PFSK-1 (cell line): ENCODE data around the gene DIP2C.

Experiments used
- FOXP2 ChIP-seq: optimal IDR thresholded peaks from 2 replicates; pipeline ENCODE3; 2011; ENCODE audit warnings: borderline replicate concordance, control low read depth, inconsistent platforms; ENCODE audit not compliant: insufficient read depth; ENCODE audit errors: extremely low read length, extremely low read depth
- POLR2AphosphoS5 ChIP-seq: IDR thresholded peaks from 2 replicates; pipeline ENCODE4 v1.6.1; 2012; ENCODE audit warnings: low read depth, mild to moderate bottlenecking, control low read depth, low read length, moderate library complexity
- SIN3A ChIP-seq: IDR thresholded peaks from 2 replicates; pipeline ENCODE4 v1.6.1; 2012; ENCODE audit warnings: mild to moderate bottlenecking, low read length, moderate library complexity, borderline replicate concordance; ENCODE audit not compliant: insufficient read depth
- TAF1 ChIP-seq: IDR thresholded peaks from 2 replicates; pipeline ENCODE4 v1.6.1; 2012; ENCODE audit warnings: low read length, control low read depth, borderline replicate concordance; ENCODE audit not compliant: insufficient read depth
- TF ChIP-seq, protein P1 (sequence below), 2 experiments: IDR thresholded peaks; 2 replicates each; pipeline versions ENCODE4 v1.6.1 to v1.8.0; 2011 to 2012; ENCODE audit warnings: low read depth in 2 of 2, low read length in 2 of 2, control low read depth in 1 of 2, inconsistent platforms in 1 of 2, mild to moderate bottlenecking in 1 of 2, moderate library complexity in 1 of 2; ENCODE audit not compliant: insufficient read depth in 1 of 2

DIP2C gene

DNA sequence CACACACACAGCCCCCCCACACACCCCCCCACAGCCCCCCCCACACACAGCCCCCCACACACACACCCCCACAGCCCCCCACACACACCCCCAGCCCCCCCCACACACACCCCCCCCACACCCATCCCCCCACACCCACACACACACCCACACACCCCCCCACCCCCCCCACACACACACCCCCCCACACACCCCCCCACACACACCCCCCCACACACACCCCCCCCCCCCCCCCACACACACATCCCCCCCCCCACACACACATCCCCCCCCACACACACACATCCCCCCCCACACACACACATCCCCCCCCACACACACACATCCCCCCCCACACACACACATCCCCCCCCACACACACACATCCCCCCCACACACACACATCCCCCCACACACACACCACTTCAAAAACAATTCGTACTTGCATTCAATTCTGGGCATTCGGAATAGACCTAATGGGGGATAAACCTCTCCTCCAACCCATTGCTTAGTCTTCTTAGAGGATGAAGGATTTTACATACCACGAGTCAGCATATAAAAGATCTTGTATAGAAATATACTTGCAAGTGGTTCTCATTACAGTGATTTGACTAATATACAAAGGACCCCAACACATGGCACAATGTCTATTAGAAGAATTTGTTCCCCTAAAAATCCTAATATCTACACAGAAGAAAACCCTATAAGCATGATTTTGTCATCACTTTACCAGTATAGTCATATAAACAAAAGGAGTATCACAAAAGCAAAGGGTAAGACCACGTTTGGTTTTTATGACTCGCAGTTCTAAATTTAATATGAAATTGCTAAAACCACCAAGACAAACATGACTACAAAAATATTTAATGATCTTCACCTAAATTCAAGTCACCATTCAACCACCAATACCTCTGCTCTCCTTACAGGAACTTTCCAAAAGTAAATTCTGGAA lies 80.9 kb downstream of the DIP2C start:
- TF ChIP-seq POLR2AphosphoS5 (no peak), SIN3A (no peak), TAF1 (no peak), FOXP2 (no peak)
- TF ChIP-seq, protein P1, sequence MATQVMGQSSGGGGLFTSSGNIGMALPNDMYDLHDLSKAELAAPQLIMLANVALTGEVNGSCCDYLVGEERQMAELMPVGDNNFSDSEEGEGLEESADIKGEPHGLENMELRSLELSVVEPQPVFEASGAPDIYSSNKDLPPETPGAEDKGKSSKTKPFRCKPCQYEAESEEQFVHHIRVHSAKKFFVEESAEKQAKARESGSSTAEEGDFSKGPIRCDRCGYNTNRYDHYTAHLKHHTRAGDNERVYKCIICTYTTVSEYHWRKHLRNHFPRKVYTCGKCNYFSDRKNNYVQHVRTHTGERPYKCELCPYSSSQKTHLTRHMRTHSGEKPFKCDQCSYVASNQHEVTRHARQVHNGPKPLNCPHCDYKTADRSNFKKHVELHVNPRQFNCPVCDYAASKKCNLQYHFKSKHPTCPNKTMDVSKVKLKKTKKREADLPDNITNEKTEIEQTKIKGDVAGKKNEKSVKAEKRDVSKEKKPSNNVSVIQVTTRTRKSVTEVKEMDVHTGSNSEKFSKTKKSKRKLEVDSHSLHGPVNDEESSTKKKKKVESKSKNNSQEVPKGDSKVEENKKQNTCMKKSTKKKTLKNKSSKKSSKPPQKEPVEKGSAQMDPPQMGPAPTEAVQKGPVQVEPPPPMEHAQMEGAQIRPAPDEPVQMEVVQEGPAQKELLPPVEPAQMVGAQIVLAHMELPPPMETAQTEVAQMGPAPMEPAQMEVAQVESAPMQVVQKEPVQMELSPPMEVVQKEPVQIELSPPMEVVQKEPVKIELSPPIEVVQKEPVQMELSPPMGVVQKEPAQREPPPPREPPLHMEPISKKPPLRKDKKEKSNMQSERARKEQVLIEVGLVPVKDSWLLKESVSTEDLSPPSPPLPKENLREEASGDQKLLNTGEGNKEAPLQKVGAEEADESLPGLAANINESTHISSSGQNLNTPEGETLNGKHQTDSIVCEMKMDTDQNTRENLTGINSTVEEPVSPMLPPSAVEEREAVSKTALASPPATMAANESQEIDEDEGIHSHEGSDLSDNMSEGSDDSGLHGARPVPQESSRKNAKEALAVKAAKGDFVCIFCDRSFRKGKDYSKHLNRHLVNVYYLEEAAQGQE (IDR thresholded peaks at IDR 0.05; ENCODE audit: insufficient read depth in 1 of 2, low read depth in 2 of 2, low read length in 2 of 2): no peak

DNA sequence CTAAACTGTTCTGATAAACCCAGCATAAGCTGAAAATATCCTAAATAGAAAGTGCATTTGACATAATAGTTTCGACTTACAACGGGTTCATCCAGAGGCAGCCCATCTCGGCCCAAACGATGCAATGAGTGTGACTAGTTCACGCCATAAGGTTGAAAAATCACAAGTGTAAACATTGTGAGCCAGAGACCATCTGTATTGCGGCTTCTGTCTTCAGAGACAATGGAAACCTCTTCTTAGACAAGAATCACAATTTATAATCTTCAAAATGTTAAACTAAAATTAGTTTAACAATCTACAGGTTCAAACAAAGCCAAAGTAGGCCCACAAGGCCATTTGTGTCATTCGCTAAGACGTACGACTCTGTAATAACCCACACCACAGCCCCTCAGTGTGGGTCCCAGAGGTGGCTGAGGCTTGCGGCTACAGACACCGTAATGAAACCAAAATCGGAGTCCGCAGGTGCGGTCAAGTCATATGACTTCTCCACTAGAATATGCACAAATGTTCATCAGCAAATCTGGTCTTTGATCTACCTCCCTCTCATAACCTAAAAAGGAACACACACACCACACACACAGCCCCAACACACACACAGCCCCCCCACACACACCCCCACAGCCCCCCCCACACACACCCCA lies 81.8 kb downstream of the DIP2C start:
- TF ChIP-seq SIN3A (no peak), POLR2AphosphoS5 (no peak), TAF1 (no peak), FOXP2 (no peak)
- TF ChIP-seq, protein P1 (IDR thresholded peaks at IDR 0.05; ENCODE audit: insufficient read depth in 1 of 2, low read depth in 2 of 2, low read length in 2 of 2): no peak

DNA sequence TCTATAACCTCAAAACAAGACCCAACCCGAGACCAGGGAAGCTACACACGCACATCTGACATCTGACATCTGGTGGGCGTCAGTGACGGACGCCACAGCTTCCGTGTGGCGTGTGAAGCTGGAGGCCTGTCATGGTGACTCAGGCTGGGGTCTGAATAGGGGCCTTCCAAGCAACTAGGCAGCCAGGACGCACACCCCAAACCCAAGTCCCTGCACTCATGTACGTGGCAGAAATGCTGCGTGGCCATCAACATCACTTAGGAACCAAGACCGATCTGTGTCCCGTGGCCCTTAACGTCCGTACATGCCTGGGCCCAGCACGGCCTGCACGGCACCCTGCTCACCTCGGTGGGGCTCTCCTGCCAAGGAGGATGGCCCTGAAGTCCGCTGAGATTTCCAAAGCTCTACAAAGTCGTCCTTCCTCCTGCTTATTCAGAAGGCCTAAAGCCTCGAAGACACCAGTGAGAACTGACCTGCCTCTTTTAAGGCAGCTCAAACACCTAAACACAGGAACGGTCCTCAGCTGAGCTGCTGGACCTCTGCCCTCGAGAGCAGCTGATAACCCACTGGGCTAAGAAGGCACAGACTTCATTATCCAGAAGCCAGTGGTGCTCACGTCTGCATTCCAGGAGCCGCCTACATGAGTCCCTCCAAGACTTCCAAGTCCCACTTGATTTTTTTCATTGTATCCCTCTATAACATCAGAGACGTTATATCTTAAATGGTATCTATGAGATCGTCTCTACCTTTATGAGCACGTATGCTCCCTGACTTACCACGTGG lies 82.5 kb downstream of the DIP2C start:
- TF ChIP-seq TAF1: no peak
- no peak for TF ChIP-seq SIN3A

DNA sequence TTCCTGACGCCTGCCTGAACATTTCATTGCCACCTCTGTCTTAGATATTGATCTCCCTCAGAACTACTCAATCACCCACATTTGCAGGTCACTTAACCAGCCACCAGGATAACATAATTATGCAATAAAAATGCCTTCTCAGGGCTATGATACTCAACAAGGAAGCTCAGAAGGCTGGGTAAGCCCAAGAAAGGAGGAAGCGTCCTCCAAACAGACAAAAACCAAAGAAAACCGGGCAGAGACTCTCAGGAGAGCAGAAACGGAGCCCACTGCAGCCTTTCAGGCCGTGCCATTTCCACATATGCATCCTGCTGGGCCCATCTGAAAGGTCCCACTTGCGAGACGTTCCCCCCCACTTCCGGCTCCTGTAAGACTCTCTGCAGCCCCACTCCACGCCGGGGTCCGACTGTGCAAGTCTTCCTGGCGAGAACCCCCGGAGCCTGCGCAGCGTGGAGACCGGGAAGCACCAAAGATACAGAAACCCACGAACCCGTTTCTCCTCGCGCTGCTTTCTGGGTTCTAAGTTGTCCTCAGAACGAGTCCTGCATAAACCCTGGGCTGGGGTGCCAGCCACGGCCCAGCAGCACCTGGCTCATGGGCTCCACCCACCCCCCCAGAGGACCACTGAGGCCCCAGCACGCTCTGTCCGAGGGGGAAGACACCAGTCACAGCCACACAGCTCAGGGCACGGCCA lies 83.7 kb downstream of the DIP2C start:
- TF ChIP-seq SIN3A: no peak
- no peak for TF ChIP-seq POLR2AphosphoS5

DNA sequence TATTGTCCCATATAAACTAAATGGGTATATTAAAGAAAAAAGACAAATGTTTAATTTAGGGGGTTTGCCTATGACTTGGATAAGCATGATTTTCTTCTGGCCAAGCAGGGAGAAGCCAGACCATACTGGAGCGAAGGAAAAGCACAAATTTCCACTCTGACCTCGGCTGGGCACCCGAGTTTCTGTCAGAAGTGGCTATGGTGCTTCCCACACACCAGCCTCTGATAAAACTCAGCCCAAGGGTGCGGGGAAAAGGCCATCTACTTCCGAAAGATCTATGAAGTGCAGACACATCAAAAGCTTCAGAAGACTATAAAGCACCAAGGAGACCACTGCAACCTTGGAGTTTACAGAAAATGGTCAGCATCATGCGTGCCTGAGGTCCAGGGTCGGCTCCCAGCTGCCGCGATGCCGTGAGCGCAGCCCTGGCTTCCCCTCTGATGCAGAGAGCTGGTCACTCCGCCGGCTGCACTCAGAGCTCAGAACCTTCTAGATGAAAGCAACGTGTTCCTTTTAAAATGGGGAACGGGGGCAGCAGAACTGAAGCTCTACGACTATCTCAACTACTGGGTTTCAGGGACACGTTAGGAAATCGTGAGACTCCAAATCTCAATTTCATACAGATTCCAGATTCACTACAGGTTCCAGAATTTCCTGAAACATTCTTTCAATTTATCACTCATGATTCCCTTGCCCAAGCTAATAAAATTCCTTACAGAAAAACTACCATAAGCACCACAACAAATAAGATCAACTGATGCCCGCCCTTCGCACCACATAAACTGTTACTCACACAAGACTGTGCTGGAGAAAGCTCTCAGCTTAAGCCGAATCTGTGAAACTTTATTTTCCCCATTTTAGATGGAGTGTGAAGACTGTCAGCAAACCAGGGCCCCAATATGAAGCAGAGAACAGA lies 84.5 kb downstream of the DIP2C start:
- TF ChIP-seq TAF1 (no peak), FOXP2 (no peak), SIN3A (no peak), POLR2AphosphoS5 (no peak)
- TF ChIP-seq, protein P1 (IDR thresholded peaks at IDR 0.05; ENCODE audit: insufficient read depth in 1 of 2, low read depth in 2 of 2, low read length in 2 of 2): no peak
